GM12878 (cell line): ENCODE results near the gene CTIF.

Experiments
- CBX5 ChIP-seq: sonication (generic); IDR thresholded peaks from 2 replicates; pipeline ENCODE4 v1.6.1; 2016; ENCODE audit warnings: low read depth, moderate library complexity, mild to moderate bottlenecking, inconsistent platforms
- ELK1 ChIP-seq: IDR thresholded peaks from 2 replicates; pipeline ENCODE4 v1.6.1; 2012; ENCODE audit warnings: low read depth, low read length, improper control_type of control experiment
- FOS ChIP-seq: IDR thresholded peaks from 3 replicates; pipeline ENCODE4 v1.6.1; 2011; ENCODE audit warnings: borderline replicate concordance; ENCODE audit not compliant: insufficient read length; ENCODE audit errors: extremely low read depth
- FOXM1 ChIP-seq: IDR thresholded peaks from 2 replicates; pipeline ENCODE4 v1.6.1; 2012; ENCODE audit warnings: low read depth, mild to moderate bottlenecking, inconsistent platforms, low read length, moderate library complexity
- JUNB ChIP-seq: IDR thresholded peaks from 2 replicates; pipeline ENCODE4 v1.6.1; 2016; ENCODE audit warnings: antibody characterized with exemption, mild to moderate bottlenecking
- KDM1A ChIP-seq: fragments of 200-600 bp; sonication (generic); IDR thresholded peaks from 2 replicates; pipeline ENCODE4 v1.6.1; 2016; ENCODE audit warnings: borderline replicate concordance
- POLR2A ChIP-seq: IDR thresholded peaks from 2 replicates; pipeline ENCODE4 v1.6.1; 2011; ENCODE audit warnings: low read depth, mild to moderate bottlenecking, low read length
- ZNF274 ChIP-seq: IDR thresholded peaks from one replicate; pipeline ENCODE4 v1.8.0; 2011; ENCODE audit not compliant: insufficient read length, insufficient read depth
- ZZZ3 ChIP-seq: IDR thresholded peaks from 2 replicates; pipeline ENCODE4 v1.6.1; 2011; ENCODE audit warnings: low read depth; ENCODE audit not compliant: control insufficient read depth, insufficient read length

- TF ChIP-seq POLR2A: no peak
- no peak for TF ChIP-seq KDM1A
- TF ChIP-seq JUNB: no peak
- TF ChIP-seq ZNF274: no peak
- TF ChIP-seq FOXM1: no peak
- TF ChIP-seq CBX5: no peak
- no peak for TF ChIP-seq ZZZ3
- TF ChIP-seq FOS: no peak
- no peak for TF ChIP-seq ELK1
Observed at GRCh38 chr18:48661421-48661820, 122.6 kb downstream of the CTIF start.
